ENCODE measurements around the gene CCL1. TPM values are rescaled to one million over a fixed set of nuclear protein-coding genes. Genes with fewer than 3 reads are reported as not detected.

Gene CCL1
- total RNA-seq, 1 experiment from 2014 or later, result not detected

DNA sequence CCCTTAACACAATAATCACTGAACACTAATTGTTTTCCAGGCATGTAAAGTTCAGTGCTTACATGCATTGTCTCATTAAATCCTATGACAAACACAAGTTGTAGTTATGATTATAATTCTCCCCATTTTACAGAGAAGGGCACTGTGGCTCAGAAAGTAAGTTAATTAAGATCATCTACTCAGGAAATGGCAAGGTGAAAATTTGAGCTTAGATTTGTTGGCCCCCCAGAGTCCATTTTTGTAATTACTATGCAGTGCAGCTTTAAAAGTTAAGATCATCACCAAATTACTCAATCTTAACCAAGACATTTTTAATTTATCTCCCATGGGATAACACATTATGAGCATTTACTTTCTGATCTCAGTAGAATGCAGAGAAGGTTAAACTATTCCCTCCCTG, 34.2 kb upstream of the CCL1 start:
- Mint-ChIP-seq H3K4me1 (peaks cover 18% of the 10 kb centered on the region), H3K27ac (no peak overlapping the region), H3K36me3 (no peaks in the 10 kb centered on the region), H3K9me3 (no peaks in the 10 kb centered on the region), H3K27me3 (ENCODE audit: low read depth) (peaks cover 19% of the 10 kb centered on the region), H3K4me3 (no peak overlapping the region)
- ATAC-seq, result no peak
- POLR2A ChIA-PET, result no interaction called here
- CTCF ChIA-PET, result interaction anchor here (0.7 to 6.3 kb wide), 7 partner anchors 8 to 226 kb away, joined by 3 to 35 read pairs (median 4); no protein-coding TSS in a partner anchor
- DNase-seq (ENCODE audit: low spot score), result no peak
- no peak for TF ChIP-seq RORB (CRISPR knock-in tag; IDR thresholded peaks at IDR 0.05)
- TF ChIP-seq, protein P1, sequence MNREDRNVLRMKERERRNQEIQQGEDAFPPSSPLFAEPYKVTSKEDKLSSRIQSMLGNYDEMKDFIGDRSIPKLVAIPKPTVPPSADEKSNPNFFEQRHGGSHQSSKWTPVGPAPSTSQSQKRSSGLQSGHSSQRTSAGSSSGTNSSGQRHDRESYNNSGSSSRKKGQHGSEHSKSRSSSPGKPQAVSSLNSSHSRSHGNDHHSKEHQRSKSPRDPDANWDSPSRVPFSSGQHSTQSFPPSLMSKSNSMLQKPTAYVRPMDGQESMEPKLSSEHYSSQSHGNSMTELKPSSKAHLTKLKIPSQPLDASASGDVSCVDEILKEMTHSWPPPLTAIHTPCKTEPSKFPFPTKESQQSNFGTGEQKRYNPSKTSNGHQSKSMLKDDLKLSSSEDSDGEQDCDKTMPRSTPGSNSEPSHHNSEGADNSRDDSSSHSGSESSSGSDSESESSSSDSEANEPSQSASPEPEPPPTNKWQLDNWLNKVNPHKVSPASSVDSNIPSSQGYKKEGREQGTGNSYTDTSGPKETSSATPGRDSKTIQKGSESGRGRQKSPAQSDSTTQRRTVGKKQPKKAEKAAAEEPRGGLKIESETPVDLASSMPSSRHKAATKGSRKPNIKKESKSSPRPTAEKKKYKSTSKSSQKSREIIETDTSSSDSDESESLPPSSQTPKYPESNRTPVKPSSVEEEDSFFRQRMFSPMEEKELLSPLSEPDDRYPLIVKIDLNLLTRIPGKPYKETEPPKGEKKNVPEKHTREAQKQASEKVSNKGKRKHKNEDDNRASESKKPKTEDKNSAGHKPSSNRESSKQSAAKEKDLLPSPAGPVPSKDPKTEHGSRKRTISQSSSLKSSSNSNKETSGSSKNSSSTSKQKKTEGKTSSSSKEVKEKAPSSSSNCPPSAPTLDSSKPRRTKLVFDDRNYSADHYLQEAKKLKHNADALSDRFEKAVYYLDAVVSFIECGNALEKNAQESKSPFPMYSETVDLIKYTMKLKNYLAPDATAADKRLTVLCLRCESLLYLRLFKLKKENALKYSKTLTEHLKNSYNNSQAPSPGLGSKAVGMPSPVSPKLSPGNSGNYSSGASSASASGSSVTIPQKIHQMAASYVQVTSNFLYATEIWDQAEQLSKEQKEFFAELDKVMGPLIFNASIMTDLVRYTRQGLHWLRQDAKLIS (CRISPR knock-in tag; IDR thresholded peaks at IDR 0.05; ENCODE audit: borderline replicate concordance), result no peak
- no peak for TF ChIP-seq IRF2 (CRISPR knock-in tag; IDR thresholded peaks at IDR 0.05; ENCODE audit: borderline replicate concordance, low read depth)
- TF ChIP-seq, protein P2, sequence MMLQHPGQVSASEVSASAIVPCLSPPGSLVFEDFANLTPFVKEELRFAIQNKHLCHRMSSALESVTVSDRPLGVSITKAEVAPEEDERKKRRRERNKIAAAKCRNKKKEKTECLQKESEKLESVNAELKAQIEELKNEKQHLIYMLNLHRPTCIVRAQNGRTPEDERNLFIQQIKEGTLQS (CRISPR knock-in tag; conservative IDR thresholded peaks at IDR 0.05), result no peak
- no peak for TF ChIP-seq TEAD1 (CRISPR knock-in tag; IDR thresholded peaks at IDR 0.05)
- no peak for TF ChIP-seq SMAD3 (CRISPR knock-in tag; IDR thresholded peaks at IDR 0.05; ENCODE audit: borderline replicate concordance)
- no peak for TF ChIP-seq GTF2I (CRISPR knock-in tag; conservative IDR thresholded peaks at IDR 0.05)
- TF ChIP-seq EMX1 (CRISPR knock-in tag; IDR thresholded peaks at IDR 0.05), result no peak
- TF ChIP-seq NR2C2 (CRISPR knock-in tag; IDR thresholded peaks at IDR 0.05), result no peak
- TF ChIP-seq, protein P3, sequence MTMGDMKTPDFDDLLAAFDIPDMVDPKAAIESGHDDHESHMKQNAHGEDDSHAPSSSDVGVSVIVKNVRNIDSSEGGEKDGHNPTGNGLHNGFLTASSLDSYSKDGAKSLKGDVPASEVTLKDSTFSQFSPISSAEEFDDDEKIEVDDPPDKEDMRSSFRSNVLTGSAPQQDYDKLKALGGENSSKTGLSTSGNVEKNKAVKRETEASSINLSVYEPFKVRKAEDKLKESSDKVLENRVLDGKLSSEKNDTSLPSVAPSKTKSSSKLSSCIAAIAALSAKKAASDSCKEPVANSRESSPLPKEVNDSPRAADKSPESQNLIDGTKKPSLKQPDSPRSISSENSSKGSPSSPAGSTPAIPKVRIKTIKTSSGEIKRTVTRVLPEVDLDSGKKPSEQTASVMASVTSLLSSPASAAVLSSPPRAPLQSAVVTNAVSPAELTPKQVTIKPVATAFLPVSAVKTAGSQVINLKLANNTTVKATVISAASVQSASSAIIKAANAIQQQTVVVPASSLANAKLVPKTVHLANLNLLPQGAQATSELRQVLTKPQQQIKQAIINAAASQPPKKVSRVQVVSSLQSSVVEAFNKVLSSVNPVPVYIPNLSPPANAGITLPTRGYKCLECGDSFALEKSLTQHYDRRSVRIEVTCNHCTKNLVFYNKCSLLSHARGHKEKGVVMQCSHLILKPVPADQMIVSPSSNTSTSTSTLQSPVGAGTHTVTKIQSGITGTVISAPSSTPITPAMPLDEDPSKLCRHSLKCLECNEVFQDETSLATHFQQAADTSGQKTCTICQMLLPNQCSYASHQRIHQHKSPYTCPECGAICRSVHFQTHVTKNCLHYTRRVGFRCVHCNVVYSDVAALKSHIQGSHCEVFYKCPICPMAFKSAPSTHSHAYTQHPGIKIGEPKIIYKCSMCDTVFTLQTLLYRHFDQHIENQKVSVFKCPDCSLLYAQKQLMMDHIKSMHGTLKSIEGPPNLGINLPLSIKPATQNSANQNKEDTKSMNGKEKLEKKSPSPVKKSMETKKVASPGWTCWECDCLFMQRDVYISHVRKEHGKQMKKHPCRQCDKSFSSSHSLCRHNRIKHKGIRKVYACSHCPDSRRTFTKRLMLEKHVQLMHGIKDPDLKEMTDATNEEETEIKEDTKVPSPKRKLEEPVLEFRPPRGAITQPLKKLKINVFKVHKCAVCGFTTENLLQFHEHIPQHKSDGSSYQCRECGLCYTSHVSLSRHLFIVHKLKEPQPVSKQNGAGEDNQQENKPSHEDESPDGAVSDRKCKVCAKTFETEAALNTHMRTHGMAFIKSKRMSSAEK (CRISPR knock-in tag; IDR thresholded peaks at IDR 0.05; ENCODE audit: borderline replicate concordance), result no peak
- TF ChIP-seq, protein P4, sequence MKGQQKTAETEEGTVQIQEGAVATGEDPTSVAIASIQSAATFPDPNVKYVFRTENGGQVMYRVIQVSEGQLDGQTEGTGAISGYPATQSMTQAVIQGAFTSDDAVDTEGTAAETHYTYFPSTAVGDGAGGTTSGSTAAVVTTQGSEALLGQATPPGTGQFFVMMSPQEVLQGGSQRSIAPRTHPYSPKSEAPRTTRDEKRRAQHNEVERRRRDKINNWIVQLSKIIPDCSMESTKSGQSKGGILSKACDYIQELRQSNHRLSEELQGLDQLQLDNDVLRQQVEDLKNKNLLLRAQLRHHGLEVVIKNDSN (CRISPR knock-in tag; IDR thresholded peaks at IDR 0.05), result no peak

DNA sequence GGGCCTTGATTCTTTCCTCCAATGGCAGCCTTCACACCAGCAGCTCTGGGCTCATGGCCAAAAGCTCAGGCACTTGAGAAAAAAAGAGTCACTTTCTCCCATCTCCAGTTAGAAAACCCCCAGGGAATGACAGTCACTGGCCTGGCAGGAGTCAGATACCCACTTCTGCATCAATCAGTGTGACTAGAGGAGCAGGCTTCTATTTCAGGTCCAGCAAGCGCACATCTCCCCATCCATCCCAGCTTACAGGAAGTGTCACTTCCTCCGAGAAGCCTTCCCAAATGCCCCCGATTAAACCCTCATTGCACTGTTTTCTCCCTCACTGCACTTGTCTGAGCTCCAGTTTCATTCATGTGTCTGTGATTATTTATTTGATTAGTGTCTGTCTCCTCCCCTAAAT, 30.4 kb upstream of the CCL1 start:
- ChIA-PET CTCF (interaction anchor here (1.3 kb wide), 1 partner anchor 32 kb away, joined by 5 read pairs; no protein-coding TSS in a partner anchor), POLR2A (no interaction called here)
- ATAC-seq (no peak), DNase-seq (ENCODE audit: low spot score) (no peak)
- no peak for TF ChIP-seq ZNF219 (CRISPR knock-in tag; IDR thresholded peaks at IDR 0.05; ENCODE audit: borderline replicate concordance)
- TF ChIP-seq, protein P5, sequence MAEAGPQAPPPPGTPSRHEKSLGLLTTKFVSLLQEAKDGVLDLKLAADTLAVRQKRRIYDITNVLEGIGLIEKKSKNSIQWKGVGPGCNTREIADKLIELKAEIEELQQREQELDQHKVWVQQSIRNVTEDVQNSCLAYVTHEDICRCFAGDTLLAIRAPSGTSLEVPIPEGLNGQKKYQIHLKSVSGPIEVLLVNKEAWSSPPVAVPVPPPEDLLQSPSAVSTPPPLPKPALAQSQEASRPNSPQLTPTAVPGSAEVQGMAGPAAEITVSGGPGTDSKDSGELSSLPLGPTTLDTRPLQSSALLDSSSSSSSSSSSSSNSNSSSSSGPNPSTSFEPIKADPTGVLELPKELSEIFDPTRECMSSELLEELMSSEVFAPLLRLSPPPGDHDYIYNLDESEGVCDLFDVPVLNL (CRISPR knock-in tag; IDR thresholded peaks at IDR 0.05; ENCODE audit: borderline replicate concordance, low read depth), result no peak
- no peak for TF ChIP-seq EMX1 (CRISPR knock-in tag; IDR thresholded peaks at IDR 0.05)
- no peak for TF ChIP-seq KAT7 (CRISPR knock-in tag; IDR thresholded peaks at IDR 0.05; ENCODE audit: borderline replicate concordance)
- no peak for TF ChIP-seq JUN (CRISPR knock-in tag; IDR thresholded peaks at IDR 0.05)
- TF ChIP-seq CBFB (CRISPR knock-in tag; IDR thresholded peaks at IDR 0.05; ENCODE audit: low read depth), result no peak
- no peak for TF ChIP-seq ZNF396 (CRISPR knock-in tag; IDR thresholded peaks at IDR 0.05; ENCODE audit: borderline replicate concordance)
- Mint-ChIP-seq H3K4me3 (no peak overlapping the region), H3K27me3 (ENCODE audit: low read depth) (peaks cover 17% of the 10 kb centered on the region), H3K9me3 (no peaks in the 10 kb centered on the region), H3K36me3 (no peaks in the 10 kb centered on the region), H3K4me1 (peaks cover 13% of the 10 kb centered on the region), H3K27ac (no peak overlapping the region)

All from WTC11 (cell line).